ENCODE results near the gene INPP5K. TPM values are rescaled to one million over a fixed set of nuclear protein-coding genes. Genes with fewer than 3 reads are reported as not detected.

INPP5K gene
- total RNA-seq, 2 donors from 2014 or later, result 27.6 to 35.5 TPM

- TF ChIP-seq CTCF (IDR thresholded peaks at IDR 0.05), result no peak
- peaks cover 4% of the 10 kb centered on the region for H3K36me3 ChIP-seq
- no peak for DNase-seq
- H3K9ac ChIP-seq (ENCODE audit: low read depth in 2 of 2, low read length in 2 of 2), result no peak overlapping the region
- H3K27ac ChIP-seq, result no peak overlapping the region
- intact Hi-C loops (cut with DNase I), result no loop called here
- H3K9me3 ChIP-seq, result no peaks in the 10 kb centered on the region
- H3K4me3 ChIP-seq, result no peak overlapping the region
- H3K4me1 ChIP-seq, result no peaks in the 10 kb centered on the region
- H3K27me3 ChIP-seq, result no peaks in the 10 kb centered on the region
Observed at GRCh38 chr17:1552932-1553331, 36.5 kb upstream of the INPP5K start.

GRCh38 chr17:1551741-1552140, 35.3 kb upstream of the INPP5K start:
- Histone ChIP-seq H3K27me3 (no peaks in the 10 kb centered on the region), H3K4me1 (no peaks in the 10 kb centered on the region), H3K4me3 (no peak overlapping the region), H3K9me3 (no peaks in the 10 kb centered on the region), H3K27ac (no peak overlapping the region), H3K36me3 (peaks cover 4% of the 10 kb centered on the region), H3K9ac (ENCODE audit: low read depth in 2 of 2, low read length in 2 of 2) (no peak overlapping the region)
- no peak for DNase-seq
- TF ChIP-seq CTCF (IDR thresholded peaks at IDR 0.05), result no peak
- intact Hi-C loops (cut with DNase I), result no loop called here

- Histone ChIP-seq H3K27ac (no peak overlapping the region), H3K9ac (ENCODE audit: low read depth in 2 of 2, low read length in 2 of 2) (no peak overlapping the region), H3K9me3 (no peaks in the 10 kb centered on the region), H3K27me3 (no peaks in the 10 kb centered on the region), H3K36me3 (peaks cover 10% of the 10 kb centered on the region), H3K4me1 (no peaks in the 10 kb centered on the region), H3K4me3 (no peak overlapping the region)
- intact Hi-C loops (cut with DNase I), result no loop called here
- TF ChIP-seq CTCF (IDR thresholded peaks at IDR 0.05), result no peak
- DNase-seq, result no peak
Observed at GRCh38 chr17:1548032-1548431, 31.6 kb upstream of the INPP5K start.

- DNase-seq, result no peak
- H3K27me3 ChIP-seq, result no peaks in the 10 kb centered on the region
Observed at GRCh38 chr17:1546292-1546922, 30.0 kb upstream of the INPP5K start.

GRCh38 chr17:1545618-1546017, 29.2 kb upstream of the INPP5K start:
- no peaks in the 10 kb centered on the region for H3K4me1 ChIP-seq
- no peaks in the 10 kb centered on the region for H3K27me3 ChIP-seq
- DNase-seq, result peak; percentile 46
- no peak overlapping the region for H3K4me3 ChIP-seq
- H3K9ac ChIP-seq (ENCODE audit: low read depth in 2 of 2, low read length in 2 of 2), result no peak overlapping the region
- H3K36me3 ChIP-seq, result peaks cover 19% of the 10 kb centered on the region
- TF ChIP-seq CTCF (IDR thresholded peaks at IDR 0.05), result no peak
- intact Hi-C loops (cut with DNase I), result no loop called here
- H3K9me3 ChIP-seq, result no peaks in the 10 kb centered on the region
- no peak overlapping the region for H3K27ac ChIP-seq

More at GRCh38 chr17:1546292-1546922, 30.0 kb upstream of the INPP5K start:
- Histone ChIP-seq H3K4me3 (no peak overlapping the region), H3K9me3 (no peaks in the 10 kb centered on the region), H3K9ac (ENCODE audit: low read depth in 2 of 2, low read length in 2 of 2) (no peak overlapping the region), H3K27ac (no peak overlapping the region), H3K4me1 (no peaks in the 10 kb centered on the region), H3K36me3 (peaks cover 11% of the 10 kb centered on the region)
- TF ChIP-seq CTCF (IDR thresholded peaks at IDR 0.05), result no peak
- intact Hi-C loops (cut with DNase I), result no loop called here

All from colonic mucosa (tissue), 4 donors.